Coronary artery (tissue), 2 donors: ENCODE results near the gene PSME4.
"Not testable (repeated sequence)": the region's sequence is repeated elsewhere in the genome, so short reads cannot be mapped to it uniquely, and the experiment has no call there.

Experiments
- DNase-seq: peaks from one replicate; pipeline ENCODE4 v3.0.0-alpha.2; 2017; ENCODE audit warnings: low spot score
- H3K27ac ChIP-seq, 2 donors: fragments of 200-600 bp; sonication (generic); one replicate each; pipeline ENCODE4 v1.5.1; 2016 to 2019
- H3K4me3 ChIP-seq: fragments of 200-600 bp; sonication (generic); 2 replicates; pipeline ENCODE4 v1.5.1; 2016; ENCODE audit warnings: mild to moderate bottlenecking, moderate library complexity
- TF ChIP-seq, protein P1 (sequence below): fragments of 200-600 bp; sonication (generic); IDR thresholded peaks from one replicate; pipeline ENCODE4 v1.5.1; 2019; ENCODE audit warnings: antibody characterized with exemption

The PSME4 gene

DNA sequence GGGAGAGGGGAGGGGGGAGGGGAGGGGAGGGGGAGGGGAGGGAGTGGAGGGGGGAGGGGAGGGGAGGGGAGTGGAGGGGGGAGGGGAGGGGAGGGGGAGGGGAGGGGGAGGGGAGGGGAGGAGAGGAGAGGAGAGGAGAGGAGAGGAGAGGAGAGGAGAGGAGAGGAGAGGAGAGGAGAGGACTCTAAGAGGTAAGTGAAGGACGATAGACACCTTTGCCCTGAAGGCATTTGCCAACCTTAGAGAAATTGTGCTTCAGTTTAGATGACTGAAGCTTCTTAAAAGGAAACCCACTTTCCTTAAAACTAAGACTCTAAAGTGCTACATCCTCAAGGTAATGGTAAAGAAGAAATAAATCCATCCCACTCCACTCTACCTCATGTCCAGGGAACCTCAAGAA lies 130.2 kb downstream of the PSME4 start:
- no peak for DNase-seq
- TF ChIP-seq, protein P1, sequence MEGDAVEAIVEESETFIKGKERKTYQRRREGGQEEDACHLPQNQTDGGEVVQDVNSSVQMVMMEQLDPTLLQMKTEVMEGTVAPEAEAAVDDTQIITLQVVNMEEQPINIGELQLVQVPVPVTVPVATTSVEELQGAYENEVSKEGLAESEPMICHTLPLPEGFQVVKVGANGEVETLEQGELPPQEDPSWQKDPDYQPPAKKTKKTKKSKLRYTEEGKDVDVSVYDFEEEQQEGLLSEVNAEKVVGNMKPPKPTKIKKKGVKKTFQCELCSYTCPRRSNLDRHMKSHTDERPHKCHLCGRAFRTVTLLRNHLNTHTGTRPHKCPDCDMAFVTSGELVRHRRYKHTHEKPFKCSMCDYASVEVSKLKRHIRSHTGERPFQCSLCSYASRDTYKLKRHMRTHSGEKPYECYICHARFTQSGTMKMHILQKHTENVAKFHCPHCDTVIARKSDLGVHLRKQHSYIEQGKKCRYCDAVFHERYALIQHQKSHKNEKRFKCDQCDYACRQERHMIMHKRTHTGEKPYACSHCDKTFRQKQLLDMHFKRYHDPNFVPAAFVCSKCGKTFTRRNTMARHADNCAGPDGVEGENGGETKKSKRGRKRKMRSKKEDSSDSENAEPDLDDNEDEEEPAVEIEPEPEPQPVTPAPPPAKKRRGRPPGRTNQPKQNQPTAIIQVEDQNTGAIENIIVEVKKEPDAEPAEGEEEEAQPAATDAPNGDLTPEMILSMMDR, result no peak
- H3K4me3 ChIP-seq, result no peak overlapping the region
- H3K27ac ChIP-seq, result no peak overlapping the region

- H3K4me3 ChIP-seq, H3K27ac ChIP-seq, DNase-seq: not testable (repeated sequence)
Observed at GRCh38 chr2:53829980-53830290, 140.9 kb downstream of the PSME4 start.

- H3K4me3 ChIP-seq, result no peak overlapping the region
- H3K27ac ChIP-seq, result no peak overlapping the region
- no peak for DNase-seq
- TF ChIP-seq, protein P1, result no peak
Observed at GRCh38 chr2:53829273-53829979, 141.4 kb downstream of the PSME4 start.

DNA sequence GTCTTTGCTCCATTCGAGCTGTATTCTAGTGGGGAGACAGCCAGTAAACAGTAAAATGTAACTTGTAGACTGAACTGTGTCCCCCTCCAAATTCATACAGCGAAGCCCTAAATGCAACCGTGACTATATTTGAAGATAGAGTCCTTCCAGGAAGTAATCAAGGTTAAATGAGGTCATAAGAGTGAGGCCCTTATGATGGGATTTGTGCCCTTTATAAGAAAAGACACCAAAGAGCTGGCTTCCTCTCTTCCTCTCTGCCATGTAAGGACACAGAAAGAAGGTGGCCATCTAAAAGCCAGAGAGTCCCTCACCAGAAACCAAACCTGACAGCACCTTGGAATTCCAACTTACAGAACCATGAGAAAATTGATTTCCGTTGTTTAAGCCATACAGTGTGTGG lies 142.5 kb downstream of the PSME4 start:
- H3K27ac ChIP-seq, result no peak overlapping the region
- H3K4me3 ChIP-seq, result no peak overlapping the region
- no peak for DNase-seq
- TF ChIP-seq, protein P1, result no peak

GRCh38 chr2:53827398-53828175 lies 143.2 kb downstream of the PSME4 start:
- no peak for DNase-seq
- no peak overlapping the region for H3K4me3 ChIP-seq
- no peak overlapping the region for H3K27ac ChIP-seq
- TF ChIP-seq, protein P1, result no peak

DNA sequence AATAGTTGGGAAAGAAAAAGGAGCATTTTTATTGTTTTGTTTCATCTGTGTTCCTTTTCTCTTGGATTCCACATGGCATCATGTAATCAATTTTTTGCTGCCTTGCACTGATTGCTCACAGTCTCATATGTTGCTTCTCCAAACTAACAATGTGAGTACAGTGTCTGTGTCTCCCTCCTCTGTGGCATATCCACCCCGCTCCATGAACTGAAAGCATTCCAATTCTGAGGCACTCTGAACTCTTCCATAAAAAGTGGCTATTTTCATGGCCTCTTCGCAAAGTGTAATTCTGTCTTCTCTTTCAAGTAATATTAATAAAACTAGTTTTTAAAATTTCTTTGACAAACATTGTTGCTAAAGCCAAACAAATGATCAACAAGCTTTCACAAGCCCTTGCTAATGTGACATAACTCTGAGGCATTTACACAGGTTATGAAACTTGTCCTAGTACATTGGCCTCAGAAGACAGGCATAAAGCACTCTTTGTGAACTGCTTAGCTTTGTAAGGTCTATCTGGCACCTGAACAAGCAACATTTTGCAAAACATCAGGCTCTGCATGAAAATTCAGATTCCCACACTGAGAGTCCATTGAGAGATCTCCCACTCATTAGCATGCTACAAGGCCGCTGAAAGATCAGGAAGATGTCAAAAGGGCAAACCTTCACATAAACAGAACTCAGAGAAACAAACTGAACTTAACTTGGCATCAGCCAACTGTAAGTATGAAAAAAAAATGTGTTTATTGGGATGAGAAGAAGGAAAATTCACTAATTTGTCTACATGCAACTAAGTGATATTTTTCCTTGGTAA lies 144.0 kb downstream of the PSME4 start:
- Histone ChIP-seq H3K27ac (no peak overlapping the region), H3K4me3 (no peak overlapping the region)
- TF ChIP-seq, protein P1, result no peak
- no peak for DNase-seq

DNA sequence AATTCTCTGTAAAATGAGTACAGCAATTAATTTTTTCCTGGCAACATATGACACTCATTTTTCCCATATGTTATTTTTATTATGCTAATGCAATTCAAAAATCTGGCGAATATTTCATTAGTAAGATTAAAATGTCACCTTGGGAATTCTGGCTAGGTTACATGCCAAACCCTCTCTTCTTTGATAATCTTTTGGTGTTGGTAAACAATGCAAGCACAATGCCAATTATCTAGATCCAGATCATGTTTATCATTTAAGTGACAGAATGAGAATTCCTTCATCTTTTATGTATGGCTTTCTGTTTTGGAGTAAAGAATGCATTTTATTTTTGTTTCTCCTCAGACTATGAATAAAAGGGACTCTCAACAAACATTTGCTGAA lies 144.8 kb downstream of the PSME4 start:
- Histone ChIP-seq H3K4me3 (no peak overlapping the region), H3K27ac (no peak overlapping the region)
- TF ChIP-seq, protein P1, result no peak
- no peak for DNase-seq

- not testable (repeated sequence) for DNase-seq, H3K4me3 ChIP-seq, H3K27ac ChIP-seq
Observed at GRCh38 chr2:53823639-53824038, 147.2 kb downstream of the PSME4 start.
